Neuronal stem cell (in vitro differentiated cells): ENCODE data around the gene ANGPTL7.
"Not testable (repeated sequence)": the region's sequence is repeated elsewhere in the genome, so short reads cannot be mapped to it uniquely, and the experiment has no call there.

Experiments
- DNase-seq: peaks from one replicate; pipeline ENCODE4 v3.0.0-alpha.2; 2013; ENCODE audit warnings: low spot score
- H2AFZ ChIP-seq: one replicate; pipeline ENCODE4 v1.6.1; 2013; ENCODE audit warnings: mild to moderate bottlenecking, low read length, inconsistent platforms
- H2AK5ac ChIP-seq: 2 replicates; pipeline ENCODE4 v1.6.1; 2013; ENCODE audit warnings: low read depth, mild to moderate bottlenecking, inconsistent platforms, low read length, moderate library complexity, mixed read lengths
- H2BK120ac ChIP-seq: 2 replicates; pipeline ENCODE4 v1.6.1; 2013; ENCODE audit warnings: low read depth, mild to moderate bottlenecking, inconsistent platforms, low read length, moderate library complexity, mixed read lengths
- H2BK12ac ChIP-seq: one replicate; pipeline ENCODE4 v1.6.1; 2013; ENCODE audit warnings: low read length, inconsistent platforms
- H2BK15ac ChIP-seq: 2 replicates; pipeline ENCODE4 v1.6.1; 2013; ENCODE audit warnings: mild to moderate bottlenecking, low read length, inconsistent platforms, mixed read lengths
- H2BK5ac ChIP-seq: one replicate; pipeline ENCODE4 v1.6.1; 2013; ENCODE audit warnings: inconsistent platforms, mild to moderate bottlenecking, low read length, moderate library complexity
- H3K14ac ChIP-seq: one replicate; pipeline ENCODE4 v1.6.1; 2013; ENCODE audit warnings: low read length, inconsistent platforms
- H3K18ac ChIP-seq: 2 replicates; pipeline ENCODE4 v1.6.1; 2013; ENCODE audit warnings: low read length, inconsistent platforms
- H3K23ac ChIP-seq: 2 replicates; pipeline ENCODE4 v1.6.1; 2013; ENCODE audit warnings: low read depth, mild to moderate bottlenecking, mixed read lengths, low read length, inconsistent platforms; ENCODE audit not compliant: poor library complexity
- H3K27ac ChIP-seq: replicated peaks from 3 replicates; pipeline ENCODE4 v1.5.1; 2013; ENCODE audit warnings: low read length, inconsistent platforms
- H3K27me3 ChIP-seq, 3 experiments: 2 replicates each; pipeline ENCODE4 v1.6.1; 2013; ENCODE audit warnings: low read length in 3 of 3, mild to moderate bottlenecking in 2 of 3, inconsistent platforms in 1 of 3, low read depth in 1 of 3, mixed read lengths in 1 of 3, moderate library complexity in 1 of 3; ENCODE audit not compliant: control insufficient read depth in 3 of 3, insufficient read depth in 3 of 3
- H3K36me3 ChIP-seq, 2 donors: replicated peaks in 1 of 2; 2 replicates each; pipeline ENCODE4 v1.6.1; 2013; ENCODE audit warnings: low read length in 2 of 2; ENCODE audit not compliant: control insufficient read depth in 2 of 2, insufficient read depth in 2 of 2
- H3K4ac ChIP-seq: 2 replicates; pipeline ENCODE4 v1.6.1; 2013; ENCODE audit warnings: inconsistent platforms, mild to moderate bottlenecking, low read length, moderate library complexity
- H3K4me1 ChIP-seq, 2 donors: 1 replicate in 1 of 2; 2 replicates in 1 of 2; pipeline ENCODE4 v1.6.1; 2013; ENCODE audit warnings: low read length in 2 of 2, low read depth in 1 of 2; ENCODE audit not compliant: control insufficient read depth in 2 of 2, insufficient read depth in 1 of 2
- H3K4me2 ChIP-seq: one replicate; pipeline ENCODE4 v1.6.1; 2013; ENCODE audit warnings: mild to moderate bottlenecking, low read length, inconsistent platforms; ENCODE audit not compliant: insufficient read depth, poor library complexity, severe bottlenecking
- H3K4me3 ChIP-seq, 2 donors: 2 replicates each; pipeline ENCODE4 v1.5.1; 2013; ENCODE audit warnings: low read length in 2 of 2, mild to moderate bottlenecking in 2 of 2, inconsistent platforms in 1 of 2, moderate library complexity in 1 of 2
- H3K79me1 ChIP-seq: one replicate; pipeline ENCODE4 v1.6.1; 2013; ENCODE audit warnings: low read depth, mild to moderate bottlenecking, inconsistent platforms, low read length, moderate library complexity
- H3K9ac ChIP-seq: one replicate; pipeline ENCODE4 v1.6.1; 2013; ENCODE audit warnings: mild to moderate bottlenecking, low read depth, low read length, inconsistent platforms; ENCODE audit not compliant: poor library complexity
- H3K9me3 ChIP-seq, 2 donors: replicated peaks in 1 of 2; 2 replicates each; pipeline versions ENCODE3 to v1.6.1; 2013; ENCODE audit warnings: low read length in 2 of 2, mild to moderate bottlenecking in 2 of 2, inconsistent platforms in 1 of 2, low read depth in 1 of 2, mixed read lengths in 1 of 2, moderate library complexity in 1 of 2; ENCODE audit not compliant: control insufficient read depth in 2 of 2, insufficient read depth in 1 of 2
- H4K8ac ChIP-seq: one replicate; pipeline ENCODE4 v1.6.1; 2013; ENCODE audit warnings: low read depth, mild to moderate bottlenecking, inconsistent platforms, low read length, moderate library complexity
- H4K91ac ChIP-seq: one replicate; pipeline ENCODE4 v1.6.1; 2013; ENCODE audit warnings: low read length, low read depth, mild to moderate bottlenecking, inconsistent platforms; ENCODE audit not compliant: poor library complexity
- WGBS, 2 donors: extraction: QIAGEN DNeasy Blood & Tissue Kit; methylation state at CpG; one replicate each; pipeline ENCODE4 v1.1.7; 2013; ENCODE audit warnings: missing lambda C conversion rate in 2 of 2, mixed read lengths in 1 of 2; ENCODE audit not compliant: insufficient read length in 2 of 2, insufficient replicate concordance in 1 of 2; ENCODE audit errors: extremely low coverage in 2 of 2; 5-methylcytosine and 5-hydroxymethylcytosine counted together

ANGPTL7 gene

DNA sequence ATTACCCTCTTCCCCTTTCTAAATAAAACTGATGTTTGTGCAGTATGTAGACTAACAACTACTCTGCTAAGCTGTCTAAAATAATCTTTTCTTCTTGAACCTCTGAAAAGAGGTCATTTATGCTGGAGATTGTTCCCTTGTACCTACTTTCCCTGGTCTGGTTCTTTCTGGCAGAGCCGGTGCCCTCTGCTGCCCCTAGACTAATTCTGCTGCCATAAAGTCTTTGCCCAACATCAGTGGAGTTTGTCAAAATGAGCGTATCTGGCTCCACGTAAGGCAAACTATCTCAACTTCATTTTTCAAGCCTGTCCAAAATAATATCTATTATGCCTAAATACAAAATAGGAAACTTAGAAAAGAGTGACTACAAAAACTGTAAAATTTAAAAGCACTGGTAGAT is 30.9 kb upstream of the ANGPTL7 start:
- no peaks in the 10 kb centered on the region for H3K27me3 ChIP-seq
- no peak overlapping the region for H3K14ac ChIP-seq
- no peak overlapping the region for H3K9ac ChIP-seq
- no peaks in the 10 kb centered on the region for H3K79me1 ChIP-seq
- H2AK5ac ChIP-seq: no peak overlapping the region
- no peak overlapping the region for H2BK12ac ChIP-seq
- H3K18ac ChIP-seq: no peak overlapping the region
- H2BK15ac ChIP-seq: no peak overlapping the region
- H4K91ac ChIP-seq: no peak overlapping the region
- DNase-seq: no peak
- no peak overlapping the region for H2BK5ac ChIP-seq
- no peaks in the 10 kb centered on the region for H3K9me3 ChIP-seq
- H3K36me3 ChIP-seq: peaks cover 16 to 53% of the 10 kb centered on the region in 2 donors
- no peak overlapping the region for H3K27ac ChIP-seq
- H3K4ac ChIP-seq: no peak overlapping the region
- H2AFZ ChIP-seq: no peak overlapping the region
- no peak overlapping the region for H3K23ac ChIP-seq
- no peak overlapping the region for H3K4me3 ChIP-seq
- H2BK120ac ChIP-seq: no peak overlapping the region
- no CpG with 5 or more reads among the region's 3 CpGs for WGBS, 2 donors
- H3K4me2 ChIP-seq: no peak overlapping the region
- H4K8ac ChIP-seq: no peak overlapping the region
- H3K4me1 ChIP-seq: no peaks in the 10 kb centered on the region

DNA sequence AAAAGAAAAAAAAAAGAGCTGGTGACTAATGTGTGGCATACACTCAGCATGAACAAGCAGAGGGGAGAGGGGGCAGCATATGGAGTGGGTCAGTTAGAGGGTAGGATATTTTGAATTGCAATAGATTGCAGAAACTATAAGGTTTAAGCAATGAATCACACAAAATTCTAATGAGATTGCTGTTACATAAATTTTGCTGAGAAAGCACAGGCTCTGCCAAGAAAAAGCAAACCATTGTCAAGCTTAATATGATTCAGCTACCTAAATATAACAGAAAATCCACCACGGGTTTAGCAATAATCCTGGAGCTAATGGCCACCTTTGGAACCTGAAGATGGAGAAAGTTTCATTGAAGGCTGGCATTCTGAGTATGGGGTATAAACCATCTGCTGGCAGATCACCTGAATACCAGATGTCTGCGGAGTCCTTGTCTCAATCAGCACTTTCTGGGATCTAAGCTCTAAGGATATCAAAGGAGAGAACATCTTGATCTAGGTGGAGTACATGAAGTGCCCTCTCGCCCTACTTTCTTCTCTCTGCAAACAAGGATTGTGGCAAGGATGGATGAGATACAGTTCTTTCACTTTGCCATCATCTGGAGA is 30.3 kb upstream of the ANGPTL7 start:
- Histone ChIP-seq H3K9ac (no peak overlapping the region), H2BK15ac (no peak overlapping the region), H3K4me2 (no peak overlapping the region), H3K18ac (no peak overlapping the region), H3K79me1 (no peaks in the 10 kb centered on the region), H2BK12ac (no peak overlapping the region), H3K36me3 (peaks cover 16 to 48% of the 10 kb centered on the region in 2 donors), H3K9me3 (no peaks in the 10 kb centered on the region), H3K14ac (no peak overlapping the region), H3K27ac (no peak overlapping the region), H2AFZ (no peak overlapping the region), H2BK120ac (no peak overlapping the region), H2AK5ac (no peak overlapping the region), H3K4ac (no peak overlapping the region), H3K23ac (no peak overlapping the region), H3K4me1 (no peaks in the 10 kb centered on the region), H4K8ac (no peak overlapping the region), H3K4me3 (no peak overlapping the region), H2BK5ac (no peak overlapping the region), H3K27me3 (no peaks in the 10 kb centered on the region), H4K91ac (no peak overlapping the region)
- no CpG with 5 or more reads among the region's 3 CpGs for WGBS, 2 donors
- DNase-seq: no peak

DNA sequence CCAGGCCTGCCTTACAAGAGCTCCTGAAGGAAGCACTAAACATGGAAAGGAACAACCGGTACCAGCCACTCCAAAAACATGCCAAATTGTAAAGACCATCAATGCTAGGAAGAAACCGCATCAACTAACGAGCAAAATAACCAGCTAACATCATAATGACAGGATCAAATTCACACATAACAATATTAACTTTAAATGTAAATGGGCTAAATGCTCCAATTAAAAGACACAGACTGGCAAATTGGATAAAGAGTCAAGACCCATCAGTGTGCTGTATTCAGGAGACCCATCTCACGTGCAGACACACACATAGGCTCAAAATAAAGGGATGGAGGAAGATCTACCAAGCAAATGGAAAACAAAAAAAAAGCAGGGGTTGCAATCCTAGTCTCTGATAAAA is 26.4 kb upstream of the ANGPTL7 start:
- WGBS, 2 donors: no CpG with 5 or more reads among the region's 4 CpGs
- not testable (repeated sequence) for H3K9me3 ChIP-seq, H3K79me1 ChIP-seq

DNA sequence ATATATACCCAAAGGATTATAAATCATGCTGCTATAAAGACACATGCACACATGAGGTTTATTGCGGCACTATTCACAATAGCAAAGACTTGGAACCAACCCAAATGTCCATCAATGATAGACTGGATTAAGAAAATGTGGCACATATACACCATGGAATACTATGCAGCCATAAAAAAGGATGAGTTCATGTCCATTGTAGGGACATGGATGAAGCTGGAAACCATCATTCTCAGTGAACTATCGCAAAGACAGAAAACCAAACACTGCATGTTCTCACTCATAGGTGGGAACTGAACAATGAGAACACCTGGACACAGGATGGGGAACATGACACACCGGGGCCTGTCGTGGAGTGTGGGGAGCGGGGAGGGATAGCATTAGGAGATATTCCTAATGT is 22.4 kb upstream of the ANGPTL7 start:
- DNase-seq, H2BK15ac ChIP-seq, H3K23ac ChIP-seq, H2AK5ac ChIP-seq, H2BK12ac ChIP-seq, H2BK120ac ChIP-seq, H3K4me3 ChIP-seq, H3K18ac ChIP-seq, H3K4me2 ChIP-seq, H3K9ac ChIP-seq, H3K79me1 ChIP-seq, H4K91ac ChIP-seq, H3K14ac ChIP-seq, H3K4ac ChIP-seq, H3K4me1 ChIP-seq, H3K27ac ChIP-seq, H3K27me3 ChIP-seq, H2BK5ac ChIP-seq, H4K8ac ChIP-seq, H2AFZ ChIP-seq, H3K9me3 ChIP-seq: not testable (repeated sequence)
- H3K36me3 ChIP-seq: peaks cover 6 to 18% of the 10 kb centered on the region in 2 donors
- no CpG with 5 or more reads among the region's 5 CpGs for WGBS, 2 donors

More for the DNA sequence above, 26.4 kb upstream of the ANGPTL7 start:
- not testable (repeated sequence) for H2BK120ac ChIP-seq, H3K27ac ChIP-seq, H3K23ac ChIP-seq, H2BK5ac ChIP-seq, H3K14ac ChIP-seq, H3K9ac ChIP-seq, H3K4ac ChIP-seq, H2AK5ac ChIP-seq, DNase-seq, H4K91ac ChIP-seq, H3K4me1 ChIP-seq, H2BK12ac ChIP-seq, H3K18ac ChIP-seq, H3K27me3 ChIP-seq, H3K4me3 ChIP-seq, H2BK15ac ChIP-seq, H2AFZ ChIP-seq, H3K4me2 ChIP-seq, H4K8ac ChIP-seq
- H3K36me3 ChIP-seq: peaks cover 4 to 22% of the 10 kb centered on the region in 2 donors
